K562 (cell line): ENCODE results near the gene MINDY4. TPM values are rescaled to one million over a fixed set of nuclear protein-coding genes. Genes with fewer than 3 reads are reported as not detected.
A peak's percentile ranks its signal among the peaks of the same experiment; 100 is the strongest.

Experiments used
- ATAC-seq: fragments of 200-7000 bp; cut with Tn5 transposase; 3 replicates; pipeline ENCODE4 v1.9.1; 2020; ENCODE audit warnings: moderate library complexity
- BruUV-seq: library from RNA; stranded (reverse); fragments of 400-500 nt; replicated peaks from 2 replicates; lab custom pipeline; 2021; lab: Mats Ljungman, UMichigan
- CTCF ChIA-PET: fragments of 300-600 bp; formaldehyde crosslinking; extraction: SDS; loops from one replicate; lab custom pipeline; 2021; ENCODE audit warnings: low intra/inter-chr PET ratio; lab: Yijun Ruan, JAX
- POLR2A ChIA-PET: fragments of 300-600, 350-650 bp; sonication (Branson Sonifier 250); formaldehyde crosslinking; extraction: SDS; loops from one replicate; lab custom pipeline; 2021; ENCODE audit warnings: antibody characterized with exemption, inconsistent platforms; lab: Yijun Ruan, JAX
- DNase-seq, 4 experiments: peaks; one replicate each; pipeline versions ENCODE4 v3.0.0 to v3.0.0-alpha.2; 2011 to 2018; ENCODE audit warnings: low spot score in 3 of 4, mixed read lengths in 3 of 4; ENCODE audit errors: extremely low read depth in 1 of 4
- FAIRE-seq: peaks from 2 replicates; lab custom pipeline; 2011; peaks lifted over from hg19 to GRCh38; lab: Jason Lieb, UNC
- H2AFZ ChIP-seq: 2 replicates; pipeline ENCODE4 v1.6.0; 2011; ENCODE audit warnings: low read depth, low read length, control low read depth, inconsistent platforms
- H3K27ac ChIP-seq: fragments of 200-600 bp; 3 replicates; pipeline ENCODE4 v1.8.0; 2011; ENCODE audit warnings: low read depth, mild to moderate bottlenecking, control low read depth, inconsistent platforms, low read length, moderate library complexity, mixed read lengths; ENCODE audit errors: extremely low read depth
- H3K27me3 ChIP-seq, 2 experiments: fragments of 300-600 bp in 1 of 2; 2 replicates in 1 of 2; 3 replicates in 1 of 2; pipeline versions ENCODE4 v1.6.0 to v1.8.0; 2011; ENCODE audit warnings: inconsistent platforms in 2 of 2, low read length in 2 of 2, mild to moderate bottlenecking in 1 of 2, mixed read lengths in 1 of 2, moderate library complexity in 1 of 2; ENCODE audit not compliant: control insufficient read depth in 2 of 2, insufficient read depth in 2 of 2
- H3K36me3 ChIP-seq: fragments of 300-600 bp; 3 replicates; pipeline ENCODE4 v1.8.0; 2011; ENCODE audit warnings: mild to moderate bottlenecking, low read length, inconsistent platforms; ENCODE audit not compliant: control insufficient read depth, insufficient read depth
- H3K4me1 ChIP-seq, 2 experiments: fragments of 200-600 bp in 1 of 2; replicated peaks in 1 of 2; 2 replicates in 1 of 2; 3 replicates in 1 of 2; pipeline versions ENCODE4 v1.5.1 to v1.8.0; 2011; ENCODE audit warnings: inconsistent platforms in 2 of 2, low read length in 2 of 2, mild to moderate bottlenecking in 1 of 2, mixed read lengths in 1 of 2, moderate library complexity in 1 of 2; ENCODE audit not compliant: control insufficient read depth in 2 of 2, insufficient read depth in 2 of 2
- H3K4me2 ChIP-seq: 2 replicates; pipeline ENCODE4 v1.6.1; 2011; ENCODE audit warnings: low read length, control low read depth, inconsistent platforms, mixed read lengths; ENCODE audit not compliant: insufficient read depth
- H3K4me3 ChIP-seq: fragments of 200-600 bp; sonication (generic), shearing (Covaris generic); 2 replicates; pipeline ENCODE4 v1.5.1; 2016; ENCODE audit warnings: control low read depth, inconsistent platforms
- H3K79me2 ChIP-seq: fragments of 200-600 bp; 3 replicates; pipeline ENCODE4 v1.8.0; 2011; ENCODE audit warnings: low read length, inconsistent platforms; ENCODE audit not compliant: control insufficient read depth, insufficient read depth
- H3K9ac ChIP-seq, 2 experiments: 2 replicates each; pipeline versions ENCODE4 v1.6.0 to v1.6.1; 2011; ENCODE audit warnings: low read depth in 2 of 2, low read length in 2 of 2, control low read depth in 1 of 2, inconsistent platforms in 1 of 2, mild to moderate bottlenecking in 1 of 2, mixed read lengths in 1 of 2; ENCODE audit not compliant: insufficient read depth in 1 of 2
- H3K9me1 ChIP-seq: one replicate; pipeline ENCODE4 v1.6.0; 2011; ENCODE audit warnings: inconsistent platforms, mild to moderate bottlenecking, low read length, moderate library complexity; ENCODE audit not compliant: control insufficient read depth, insufficient read depth
- H3K9me3 ChIP-seq: replicated peaks from 2 replicates; pipeline ENCODE4 v1.5.1; 2011; ENCODE audit warnings: low read depth, low read length, inconsistent platforms; ENCODE audit not compliant: control insufficient read depth, insufficient read depth
- H4K20me1 ChIP-seq: replicated peaks from 2 replicates; pipeline ENCODE4 v1.6.1; 2011; ENCODE audit warnings: low read length, inconsistent platforms, mixed read lengths; ENCODE audit not compliant: control insufficient read depth, insufficient read depth
- C11orf30 ChIP-seq: fragments of 450-650 bp; IDR thresholded peaks from 2 replicates; pipeline ENCODE4 v1.6.1; 2016; ENCODE audit warnings: low read depth, mild to moderate bottlenecking
- CBX2 ChIP-seq: fragments of 200-600 bp; sonication (generic); IDR thresholded peaks from one replicate; pipeline ENCODE4 v1.6.1; 2012; ENCODE audit warnings: mild to moderate bottlenecking, low read length, inconsistent platforms; ENCODE audit not compliant: insufficient read depth, poor library complexity, severe bottlenecking
- DACH1 ChIP-seq: fragments of 450-650 bp; IDR thresholded peaks from 2 replicates; pipeline ENCODE4 v1.6.1; 2018; ENCODE audit not compliant: partially characterized antibody
- HMG20B ChIP-seq: fragments of 250-450 bp; sonication (Bioruptor Pico); IDR thresholded peaks from 2 replicates; pipeline ENCODE4 v1.5.0; 2021; ENCODE audit warnings: mild to moderate bottlenecking
- MAFF ChIP-seq: IDR thresholded peaks from 2 replicates; pipeline ENCODE4 v1.6.1; 2012; ENCODE audit warnings: low read length, improper control_type of control experiment
- MAFG ChIP-seq: fragments of 450-650 bp; conservative IDR thresholded peaks from 2 replicates; pipeline ENCODE4 v1.6.1; 2016; ENCODE audit warnings: missing genetic modification characterization, missing compliant biosample characterization
- MAFK ChIP-seq: IDR thresholded peaks from 2 replicates; pipeline ENCODE4 v1.6.1; 2011; ENCODE audit warnings: low read length, improper control_type of control experiment
- MTA2 ChIP-seq: fragments of 450-650 bp; IDR thresholded peaks from 2 replicates; pipeline ENCODE4 v1.6.1; 2016; ENCODE audit warnings: low read depth
- YBX1 ChIP-seq: fragments of 450-650 bp; IDR thresholded peaks from 2 replicates; pipeline ENCODE4 v1.7.1; 2016; ENCODE audit warnings: mild to moderate bottlenecking
- ZNF316 ChIP-seq: fragments of 450-650 bp; IDR thresholded peaks from 2 replicates; pipeline ENCODE4 v1.6.1; 2016
- WGBS: fragments of 100-300 bp; shearing (Covaris generic); methylation state at CpG from one replicate; pipeline ENCODE4 v1.1.6; 2016; ENCODE audit warnings: low coverage, mixed read lengths; ENCODE audit not compliant: insufficient coverage; ENCODE audit errors: missing lambda C conversion rate; 5-methylcytosine and 5-hydroxymethylcytosine counted together
- in situ Hi-C: fragments of 300-500 bp; cut with MboI; formaldehyde crosslinking; loops from 4 replicates; pipeline ENCODE4 v1.15.0; 2018; ENCODE audit warnings: inconsistent platforms, mixed read lengths
- intact Hi-C: fragments of 100-400 bp; cut with micrococcal nuclease; formaldehyde crosslinking; loops from 2 replicates; pipeline ENCODE4 v1.14.2; 2022
- polyA plus RNA-seq, 8 experiments: library from polyadenylated mRNA; depleted of rRNA in 4 of 8; stranded (reverse) in 5 of 8; unstranded in 3 of 8; fragments of >200 nt; fragmentation: Nextera tagmentation in 2 of 8; fragmentation: Illumina TruSeq in 1 of 8; extraction: Ambion mirVana in 2 of 8; extraction: Trizol in 1 of 8; gene quantifications; 2 replicates each; pipeline versions ENCODE4 v1.2.1 to v1.2.3, GENCODE V29; 2011 to 2014; ENCODE audit warnings: inconsistent platforms in 1 of 8, missing spikeins in 1 of 8
- total RNA-seq, 7 experiments: library from RNA; depleted of rRNA in 6 of 7; stranded (reverse); fragments of >200 nt in 6 of 7; fragmentation: Illumina TruSeq in 2 of 7; extraction: Trizol in 2 of 7; gene quantifications; 2 replicates each; pipeline versions ENCODE4 v1.2.1 to v1.2.3, GENCODE V29; 2011 to 2021; ENCODE audit warnings: low replicate concordance in 1 of 7
- TF ChIP-seq, protein P1 (sequence below), 2 experiments: fragments of 200-800 bp in 1 of 2; sonication (Bioruptor generic) in 1 of 2; sonication (generic) in 1 of 2; formaldehyde crosslinking in 1 of 2; IDR thresholded peaks in 1 of 2; conservative IDR thresholded peaks in 1 of 2; 2 replicates each; pipeline versions ENCODE4 v1.5.0 to v1.6.1; 2016 to 2020; ENCODE audit warnings: missing compliant biosample characterization in 1 of 2, missing genetic modification characterization in 1 of 2, missing genetic modification reagents in 1 of 2

MINDY4 gene
- total and polyA plus RNA-seq, 9 of the 15 experiments (the other 6 are each of a cell fraction or from before 2014, with no cell fraction given), result 2.1 to 16.7 (median 11.0) TPM

DNA sequence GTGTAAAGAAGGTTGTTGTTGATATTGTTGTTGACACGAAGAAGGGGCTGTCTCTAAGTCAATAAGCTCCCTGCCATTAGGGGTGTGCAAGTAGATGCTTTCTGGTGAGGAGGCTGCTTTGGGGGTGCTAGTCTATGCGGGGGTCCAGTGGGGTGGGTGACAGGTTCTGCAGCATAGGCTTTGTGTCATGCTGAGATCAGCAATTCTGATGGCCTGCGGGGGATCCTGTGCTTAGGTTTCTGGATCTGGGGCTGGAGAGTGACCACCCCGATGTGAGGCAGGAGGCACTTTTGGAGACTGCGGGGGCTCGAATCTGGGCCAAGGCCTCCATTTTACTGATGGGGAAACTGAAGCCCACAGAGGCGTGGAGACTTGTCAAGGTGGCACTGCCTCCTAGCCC lies 145.6 kb downstream of the MINDY4 start:
- WGBS, result 77% methylated on average over 7 of the region's 7 CpGs
- Histone ChIP-seq H2AFZ (no peak overlapping the region), H3K9ac (peak overlapping the region; percentile 56 to 84; a peak in 2 of 4 replicates), H3K4me2 (no peak overlapping the region; the same call in 1 of the 2 replicates), H3K9me1 (peaks cover 3% of the 10 kb centered on the region), H3K36me3 (no peaks in the 10 kb centered on the region), H3K27ac (no peak overlapping the region; the same call in 2 of the 3 replicates), H3K79me2 (no peaks in the 10 kb centered on the region; the same call in 2 of the 3 replicates), H3K4me1 (peaks cover 82 to 86% of the 10 kb centered on the region in 2 experiments), H4K20me1 (no peaks in the 10 kb centered on the region), H3K9me3 (no peaks in the 10 kb centered on the region), H3K27me3 (no peaks in the 10 kb centered on the region), H3K4me3 (no peak overlapping the region)
- DNase-seq (no peak), FAIRE-seq (no peak), ATAC-seq (no peak)
- POLR2A ChIA-PET, result interaction anchor here (0.7 to 1.1 kb wide), 4 partner anchors 16 to 22 kb away, joined by 3 to 4 read pairs (median 4); no protein-coding TSS in a partner anchor
- TF ChIP-seq, protein P1, sequence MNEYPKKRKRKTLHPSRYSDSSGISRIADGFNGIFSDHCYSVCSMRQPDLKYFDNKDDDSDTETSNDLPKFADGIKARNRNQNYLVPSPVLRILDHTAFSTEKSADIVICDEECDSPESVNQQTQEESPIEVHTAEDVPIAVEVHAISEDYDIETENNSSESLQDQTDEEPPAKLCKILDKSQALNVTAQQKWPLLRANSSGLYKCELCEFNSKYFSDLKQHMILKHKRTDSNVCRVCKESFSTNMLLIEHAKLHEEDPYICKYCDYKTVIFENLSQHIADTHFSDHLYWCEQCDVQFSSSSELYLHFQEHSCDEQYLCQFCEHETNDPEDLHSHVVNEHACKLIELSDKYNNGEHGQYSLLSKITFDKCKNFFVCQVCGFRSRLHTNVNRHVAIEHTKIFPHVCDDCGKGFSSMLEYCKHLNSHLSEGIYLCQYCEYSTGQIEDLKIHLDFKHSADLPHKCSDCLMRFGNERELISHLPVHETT (CRISPR knock-in tag; conservative IDR thresholded peaks at IDR 0.05 in 1 of 2, IDR thresholded peaks at IDR 0.05 in 1 of 2), result no peak
- TF ChIP-seq C11orf30 (peak; percentile 87), MAFF (peak; percentile 70), DACH1 (no peak), CBX2 (no peak), ZNF316 (peak; percentile 86), MAFG (tag) (peak; percentile 57), MTA2 (no peak), YBX1 (no peak), MAFK (peak; percentile 73), HMG20B (CRISPR knock-in tag) (no peak)
- BruUV-seq, result no TSS peak
- CTCF ChIA-PET, result no interaction called here
- intact Hi-C loops, result no loop called here
- in situ Hi-C loops, result no loop called here
